C4-2B (cell line): Measurements from ENCODE around the gene TIMM21.

Experiments used
- ZFX ChIP-seq: fragments of 450-650 bp; IDR thresholded peaks from 2 replicates; pipeline ENCODE4 v1.6.1; 2017
- TF ChIP-seq, protein P1 (sequence below): fragments of 450-650 bp; conservative IDR thresholded peaks from 2 replicates; pipeline ENCODE4 v1.5.1; 2017; ENCODE audit warnings: mild to moderate bottlenecking

DNA sequence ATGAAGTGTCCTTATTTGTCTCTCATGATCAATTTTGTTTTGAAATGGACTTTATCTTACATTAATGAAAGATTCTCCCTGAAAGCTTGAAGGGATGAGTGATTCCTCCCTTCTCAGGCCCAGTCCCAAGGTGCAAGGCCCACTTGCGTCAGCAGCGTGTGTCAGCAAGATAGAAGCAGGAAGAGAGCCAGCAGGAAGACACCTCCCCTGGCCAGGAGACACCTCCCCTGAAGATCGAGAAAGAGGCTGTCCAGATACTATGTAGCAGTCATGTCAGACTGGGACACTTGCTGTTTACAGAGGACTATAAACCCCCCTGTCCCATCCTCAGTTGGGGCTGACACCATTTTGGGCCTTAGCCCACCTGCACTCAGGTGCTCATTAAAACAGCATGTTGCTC is 38.3 kb downstream of the TIMM21 start:
- TF ChIP-seq, protein P1, sequence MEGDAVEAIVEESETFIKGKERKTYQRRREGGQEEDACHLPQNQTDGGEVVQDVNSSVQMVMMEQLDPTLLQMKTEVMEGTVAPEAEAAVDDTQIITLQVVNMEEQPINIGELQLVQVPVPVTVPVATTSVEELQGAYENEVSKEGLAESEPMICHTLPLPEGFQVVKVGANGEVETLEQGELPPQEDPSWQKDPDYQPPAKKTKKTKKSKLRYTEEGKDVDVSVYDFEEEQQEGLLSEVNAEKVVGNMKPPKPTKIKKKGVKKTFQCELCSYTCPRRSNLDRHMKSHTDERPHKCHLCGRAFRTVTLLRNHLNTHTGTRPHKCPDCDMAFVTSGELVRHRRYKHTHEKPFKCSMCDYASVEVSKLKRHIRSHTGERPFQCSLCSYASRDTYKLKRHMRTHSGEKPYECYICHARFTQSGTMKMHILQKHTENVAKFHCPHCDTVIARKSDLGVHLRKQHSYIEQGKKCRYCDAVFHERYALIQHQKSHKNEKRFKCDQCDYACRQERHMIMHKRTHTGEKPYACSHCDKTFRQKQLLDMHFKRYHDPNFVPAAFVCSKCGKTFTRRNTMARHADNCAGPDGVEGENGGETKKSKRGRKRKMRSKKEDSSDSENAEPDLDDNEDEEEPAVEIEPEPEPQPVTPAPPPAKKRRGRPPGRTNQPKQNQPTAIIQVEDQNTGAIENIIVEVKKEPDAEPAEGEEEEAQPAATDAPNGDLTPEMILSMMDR, result no peak
- no peak for TF ChIP-seq ZFX
